ENCODE data around the gene PREPL. TPM values are rescaled to one million over a fixed set of nuclear protein-coding genes. Genes with fewer than 3 reads are reported as not detected.

PREPL gene
- total RNA-seq, 4 donors from 2014 or later = 29.2 to 55.9 (median 32.4) TPM

GRCh38 chr2:44290261-44290660, 71.0 kb downstream of the PREPL start:
- Histone ChIP-seq H3K36me3 (no peaks in the 10 kb centered on the region), H3K27ac (peak overlapping the region in 2 of 4 donors; percentile 24 to 71), H3K27me3 (no peaks in the 10 kb centered on the region), H3K4me3 (no peak overlapping the region), H3K4me1 (peaks cover 0 to 30% (median 13%) of the 10 kb centered on the region in 4 donors), H3K9me3 (no peaks in the 10 kb centered on the region)
- no peak for DNase-seq
- intact Hi-C loops (cut with DNase I; ENCODE audit: low total_unique reads) (no loop called here), in situ Hi-C loops (cut with MboI; ENCODE audit: low pct_ligation_motif_present in 1 of 4, low pct_unique_long_range_greater_than_20kb in 1 of 4, low sequenced_read_pairs in 3 of 4) (loop anchor here (10.0 to 25.0 kb wide), 2 partner anchors 203 to 205 kb away; no protein-coding TSS in a partner anchor)
- WGBS, 2 donors (ENCODE audit: low coverage in 1 of 2) = 58 to 74% methylated on average over 4 of the region's 4 CpGs
- TF ChIP-seq POLR2AphosphoS5 (IDR thresholded peaks at IDR 0.05) = no peak
- TF ChIP-seq CTCF (IDR thresholded peaks at IDR 0.05) = no peak
- no peak for TF ChIP-seq POLR2A (IDR thresholded peaks at IDR 0.05)
- TF ChIP-seq EP300 (IDR thresholded peaks at IDR 0.05; ENCODE audit: low read depth) = no peak

GRCh38 chr2:44286884-44287638, 74.2 kb downstream of the PREPL start:
- H3K4me3 ChIP-seq = no peak overlapping the region
- WGBS, 2 donors (ENCODE audit: low coverage in 1 of 2) = 60 to 65% methylated on average over 4 to 6 of the region's 6 CpGs
- in situ Hi-C loops (cut with MboI; ENCODE audit: low pct_ligation_motif_present in 1 of 4, low pct_unique_long_range_greater_than_20kb in 1 of 4, low sequenced_read_pairs in 3 of 4) (loop anchor here in 3 of 4 donors (25.0 kb wide), 1 partner anchor 200 kb away; no protein-coding TSS in a partner anchor), intact Hi-C loops (cut with DNase I; ENCODE audit: low total_unique reads) (no loop called here)
- H3K9me3 ChIP-seq = no peaks in the 10 kb centered on the region
- H3K36me3 ChIP-seq = no peaks in the 10 kb centered on the region
- no peak overlapping the region for H3K27ac ChIP-seq
- no peak for TF ChIP-seq EP300 (IDR thresholded peaks at IDR 0.05; ENCODE audit: low read depth)
- no peak for TF ChIP-seq CTCF (IDR thresholded peaks at IDR 0.05)
- peaks cover 0 to 43% (median 15%) of the 10 kb centered on the region in 4 donors for H3K4me1 ChIP-seq
- no peak for DNase-seq
- no peaks in the 10 kb centered on the region for H3K27me3 ChIP-seq

- H3K4me3 ChIP-seq = no peak overlapping the region
- H3K27ac ChIP-seq = no peak overlapping the region
- in situ Hi-C loops (cut with MboI; ENCODE audit: low pct_ligation_motif_present in 1 of 4, low pct_unique_long_range_greater_than_20kb in 1 of 4, low sequenced_read_pairs in 3 of 4) (loop anchor here in 3 of 4 donors (25.0 kb wide), 1 partner anchor 199 kb away; no protein-coding TSS in a partner anchor), intact Hi-C loops (cut with DNase I; ENCODE audit: low total_unique reads) (no loop called here)
- no peaks in the 10 kb centered on the region for H3K36me3 ChIP-seq
- no peak for DNase-seq
- 85 to 94% methylated on average over 4 to 19 of the region's 26 CpGs for WGBS, 2 donors (ENCODE audit: low coverage in 1 of 2)
- no peaks in the 10 kb centered on the region for H3K27me3 ChIP-seq
- no peak for TF ChIP-seq POLR2A (IDR thresholded peaks at IDR 0.05)
- TF ChIP-seq CTCF (IDR thresholded peaks at IDR 0.05) = no peak
- H3K4me1 ChIP-seq = peaks cover 0 to 35% (median 10%) of the 10 kb centered on the region in 4 donors
- no peaks in the 10 kb centered on the region for H3K9me3 ChIP-seq
Measured at GRCh38 chr2:44286119-44286883, 75.0 kb downstream of the PREPL start.

- no peaks in the 10 kb centered on the region for H3K9me3 ChIP-seq
- H3K36me3 ChIP-seq = no peaks in the 10 kb centered on the region
- peak overlapping the region in 1 of 4 donors; percentile 48 for H3K27ac ChIP-seq
- in situ Hi-C loops (cut with MboI; ENCODE audit: low pct_ligation_motif_present in 1 of 4, low pct_unique_long_range_greater_than_20kb in 1 of 4, low sequenced_read_pairs in 3 of 4) = loop anchor here in 3 of 4 donors (25.0 kb wide), 1 partner anchor 198 kb away; no protein-coding TSS in a partner anchor
- WGBS, 2 donors (ENCODE audit: low coverage in 1 of 2) = 47 to 54% methylated on average over 4 to 5 of the region's 5 CpGs
- TF ChIP-seq EP300 (IDR thresholded peaks at IDR 0.05; ENCODE audit: low read depth) (no peak), CTCF (IDR thresholded peaks at IDR 0.05) (no peak), POLR2AphosphoS5 (IDR thresholded peaks at IDR 0.05) (no peak), POLR2A (IDR thresholded peaks at IDR 0.05) (no peak)
- H3K4me1 ChIP-seq = peaks cover 0 to 24% (median 5%) of the 10 kb centered on the region in 4 donors
- DNase-seq = peak; percentile 12
- intact Hi-C loops (cut with DNase I; ENCODE audit: low total_unique reads) = no loop called here
- no peak overlapping the region for H3K4me3 ChIP-seq
- H3K27me3 ChIP-seq = no peaks in the 10 kb centered on the region
Measured at GRCh38 chr2:44285174-44285573, 76.1 kb downstream of the PREPL start.
